HG02840 (cell line): ENCODE measurements around the gene WFIKKN2.
"Not testable (repeated sequence)": the region's sequence is repeated elsewhere in the genome, so short reads cannot be mapped to it uniquely, and the experiment has no call there.

ENCODE experiments used
- ATAC-seq: cut with Tn5 transposase; IDR thresholded peaks from one replicate; pipeline ENCODE4 v1.9.1; 2021; ENCODE audit warnings: mild to moderate bottlenecking, moderate library complexity, moderate number of reproducible peaks; ENCODE audit not compliant: unreplicated experiment, low FRiP score

WFIKKN2 gene

GRCh38 chr17:50871364-50871763 lies 36.0 kb downstream of the WFIKKN2 start:
- no peak for ATAC-seq

DNA sequence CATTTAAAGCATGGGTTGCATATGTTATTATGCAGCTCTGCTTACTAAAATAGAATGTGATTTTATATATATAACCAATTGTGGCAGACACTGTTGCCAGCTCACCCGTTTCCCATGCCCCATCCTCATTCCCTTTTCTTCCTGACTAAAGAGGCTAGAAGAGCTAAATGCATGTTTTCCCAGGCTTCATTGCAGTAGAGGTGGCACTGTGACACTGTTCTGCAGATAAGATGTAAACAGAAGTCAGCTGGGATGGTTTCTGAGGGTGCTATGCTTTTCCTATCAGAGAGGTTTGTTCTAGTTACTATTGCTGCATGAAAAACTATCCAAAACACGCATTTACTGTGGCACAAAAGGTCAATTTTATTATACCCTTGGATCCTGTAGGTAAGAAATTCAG lies 36.5 kb downstream of the WFIKKN2 start:
- no peak for ATAC-seq

DNA sequence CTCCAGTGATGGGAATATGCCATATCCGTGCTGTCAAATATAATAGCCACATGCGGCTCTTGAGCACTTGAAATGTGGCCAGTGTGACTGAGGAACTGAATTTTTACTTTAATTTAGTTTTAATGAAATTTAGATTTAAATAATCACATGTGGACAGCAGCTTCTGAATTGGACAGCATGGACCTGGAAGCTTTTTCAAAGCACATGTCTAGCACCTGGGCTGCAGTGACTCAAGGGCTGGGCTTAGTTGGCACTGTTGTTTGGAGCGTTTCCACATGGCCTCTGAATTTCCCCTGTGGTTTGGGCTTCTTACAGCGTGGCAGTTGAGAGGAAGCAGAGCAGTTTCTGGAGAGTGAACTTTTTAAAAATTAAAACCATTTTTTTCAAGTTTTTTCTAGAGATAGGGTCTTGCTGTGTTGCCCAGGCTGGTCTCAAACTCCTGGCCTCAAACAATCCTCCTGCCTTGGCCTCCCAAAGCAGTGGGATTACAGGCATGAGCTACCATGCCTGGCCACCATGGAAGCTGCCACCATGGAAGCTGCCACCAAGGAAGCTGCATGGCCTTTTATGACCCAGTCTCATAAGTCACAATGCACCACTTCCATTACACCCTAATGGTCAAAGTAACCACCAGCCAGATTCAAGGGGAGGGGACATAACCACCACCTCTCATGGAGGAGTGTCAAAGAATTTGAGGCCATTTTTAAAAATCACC lies 37.5 kb downstream of the WFIKKN2 start:
- ATAC-seq = no peak

- ATAC-seq = no peak
Observed at GRCh38 chr17:50875074-50875473, 39.7 kb downstream of the WFIKKN2 start.

DNA sequence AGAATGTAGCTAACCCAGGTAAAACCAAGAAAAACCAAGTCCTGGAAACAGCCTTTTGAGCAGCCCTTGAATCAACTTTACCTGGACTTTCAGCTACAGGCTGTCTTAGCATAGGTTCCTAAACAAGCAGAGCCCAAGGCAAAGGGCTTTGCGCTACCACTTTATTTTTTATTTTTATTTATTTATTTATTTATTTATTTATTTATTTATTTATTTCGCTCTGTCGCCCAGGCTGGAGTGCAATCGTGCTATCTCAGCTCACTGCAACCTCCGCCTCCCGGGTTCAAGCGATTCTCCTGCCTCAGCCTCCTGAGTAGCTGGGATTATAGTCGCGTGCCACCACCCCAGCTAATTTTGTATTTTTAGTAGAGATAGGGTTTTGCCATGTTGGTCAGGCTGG lies 41.7 kb downstream of the WFIKKN2 start:
- not testable (repeated sequence) for ATAC-seq

DNA sequence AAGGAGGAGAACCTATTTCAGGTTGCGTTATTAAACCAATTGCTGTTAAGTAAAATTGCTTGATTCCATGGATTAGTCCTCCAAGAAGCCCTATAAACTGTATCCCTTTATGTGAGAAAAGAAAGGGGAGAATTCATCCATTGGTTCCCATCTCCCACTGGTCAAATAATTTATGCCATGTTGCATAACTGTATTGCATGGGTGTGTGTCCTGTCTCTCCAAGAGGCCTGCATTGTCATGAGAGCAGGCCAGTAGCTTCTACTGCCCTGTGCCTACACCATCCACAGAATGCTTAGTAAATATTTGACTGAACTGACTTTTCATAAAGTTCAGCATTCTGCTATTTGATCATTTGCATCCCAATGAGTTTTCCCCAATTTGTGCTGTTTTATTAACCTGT lies 42.5 kb downstream of the WFIKKN2 start:
- no peak for ATAC-seq

GRCh38 chr17:50879086-50879485 lies 43.7 kb downstream of the WFIKKN2 start:
- no peak for ATAC-seq

GRCh38 chr17:50881182-50881581 lies 45.8 kb downstream of the WFIKKN2 start:
- ATAC-seq = no peak

- ATAC-seq = no peak
Observed at GRCh38 chr17:50882851-50883250, 47.5 kb downstream of the WFIKKN2 start.

DNA sequence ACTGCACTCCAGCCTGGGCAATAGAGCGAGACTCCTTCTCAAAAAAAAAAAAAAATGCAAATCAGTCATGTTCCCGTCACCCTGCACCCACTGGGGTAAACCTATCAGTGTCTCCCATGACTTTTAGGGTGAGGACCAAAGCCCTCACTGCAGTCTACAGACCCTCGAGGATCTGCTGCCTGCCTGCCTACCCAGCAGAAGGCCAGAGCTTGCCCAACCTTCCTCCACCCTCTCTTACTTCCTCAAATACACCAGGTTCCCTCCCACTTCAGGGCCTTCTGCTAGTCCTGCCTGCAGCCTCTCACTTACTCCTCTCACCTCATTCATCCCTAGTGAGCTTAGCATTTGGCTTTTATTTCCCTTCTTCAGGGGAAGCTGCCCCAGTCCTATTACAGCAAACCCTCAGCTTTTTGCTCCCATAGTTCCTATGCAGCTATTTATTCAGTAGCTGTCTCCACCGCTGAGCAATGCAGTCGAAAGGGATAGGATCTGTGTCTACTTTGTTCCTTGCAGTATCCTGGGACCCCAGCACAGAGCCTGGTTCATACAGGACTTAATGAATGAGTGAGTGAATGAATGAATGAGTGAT lies 48.6 kb downstream of the WFIKKN2 start:
- ATAC-seq = no peak

- ATAC-seq = no peak
Observed at GRCh38 chr17:50884439-50885311, 49.3 kb downstream of the WFIKKN2 start.

- ATAC-seq = no peak
Observed at GRCh38 chr17:50887705-50888245, 52.4 kb downstream of the WFIKKN2 start.

GRCh38 chr17:50889528-50890118 lies 54.2 kb downstream of the WFIKKN2 start:
- no peak for ATAC-seq

- ATAC-seq = no peak
Observed at GRCh38 chr17:50890675-50891516, 55.5 kb downstream of the WFIKKN2 start.

DNA sequence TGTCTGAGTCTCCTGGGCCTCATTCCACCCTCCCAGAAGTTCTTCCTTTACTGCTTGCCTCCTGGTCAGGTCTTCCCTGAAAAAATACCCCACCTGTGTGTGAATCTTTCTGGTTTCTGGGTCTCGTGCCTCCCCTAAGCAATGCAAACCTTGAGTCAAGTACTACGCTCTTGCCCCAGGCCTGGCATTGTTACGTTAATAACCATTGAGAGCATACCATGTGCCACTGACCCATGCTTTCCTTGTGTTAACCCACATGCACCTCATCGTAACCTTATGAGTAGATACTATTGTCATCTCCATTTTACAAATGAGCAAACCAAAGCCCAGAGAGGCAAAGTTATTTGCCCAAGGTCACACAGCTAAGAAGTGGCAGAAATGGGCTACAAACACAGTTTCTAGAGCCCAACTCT lies 56.2 kb downstream of the WFIKKN2 start:
- no peak for ATAC-seq
